ENCODE data around the gene MPP2.
"Not testable (repeated sequence)": the region's sequence is repeated elsewhere in the genome, so short reads cannot be mapped to it uniquely, and the experiment has no call there.

The MPP2 gene

DNA sequence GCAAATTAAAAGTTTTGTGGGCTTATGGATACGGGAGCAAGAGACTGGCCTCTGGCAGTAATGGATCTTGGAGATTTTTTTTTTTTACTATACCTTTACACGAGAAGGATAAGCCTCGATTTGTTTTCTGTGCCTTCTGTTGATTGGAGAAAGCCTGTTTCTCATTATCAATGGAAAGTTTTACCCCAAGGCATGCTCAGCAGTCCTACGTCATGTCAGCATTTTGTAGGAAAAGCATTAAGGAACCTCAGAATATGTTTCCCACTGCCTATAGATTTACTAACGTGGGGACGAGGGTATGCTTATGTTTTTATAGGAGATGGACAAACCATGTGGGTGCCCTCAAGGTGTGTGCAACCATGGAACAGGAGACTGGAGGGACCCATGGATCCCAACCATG, 33.5 kb downstream of the MPP2 start:
- DNase-seq, result no peak

DNA sequence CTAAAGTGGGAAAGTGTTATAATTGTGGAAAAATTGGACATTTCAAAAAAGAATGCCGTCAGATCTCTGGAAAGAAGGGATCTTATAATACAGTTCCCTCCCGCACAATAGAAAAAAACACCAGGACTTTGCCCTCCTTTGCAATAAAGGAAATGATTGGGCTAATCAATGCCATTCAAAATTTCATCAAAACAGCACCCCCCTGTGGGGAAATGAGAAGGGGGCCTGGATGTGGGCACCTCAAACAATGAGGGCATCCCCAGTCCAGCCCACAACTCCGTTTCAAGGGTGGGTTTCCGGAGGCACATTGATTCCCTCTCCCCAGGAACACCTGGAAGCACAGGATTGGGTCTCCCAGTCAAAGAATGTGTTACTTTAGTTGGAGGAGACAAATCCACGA, 34.2 kb downstream of the MPP2 start:
- DNase-seq, result no peak

DNA sequence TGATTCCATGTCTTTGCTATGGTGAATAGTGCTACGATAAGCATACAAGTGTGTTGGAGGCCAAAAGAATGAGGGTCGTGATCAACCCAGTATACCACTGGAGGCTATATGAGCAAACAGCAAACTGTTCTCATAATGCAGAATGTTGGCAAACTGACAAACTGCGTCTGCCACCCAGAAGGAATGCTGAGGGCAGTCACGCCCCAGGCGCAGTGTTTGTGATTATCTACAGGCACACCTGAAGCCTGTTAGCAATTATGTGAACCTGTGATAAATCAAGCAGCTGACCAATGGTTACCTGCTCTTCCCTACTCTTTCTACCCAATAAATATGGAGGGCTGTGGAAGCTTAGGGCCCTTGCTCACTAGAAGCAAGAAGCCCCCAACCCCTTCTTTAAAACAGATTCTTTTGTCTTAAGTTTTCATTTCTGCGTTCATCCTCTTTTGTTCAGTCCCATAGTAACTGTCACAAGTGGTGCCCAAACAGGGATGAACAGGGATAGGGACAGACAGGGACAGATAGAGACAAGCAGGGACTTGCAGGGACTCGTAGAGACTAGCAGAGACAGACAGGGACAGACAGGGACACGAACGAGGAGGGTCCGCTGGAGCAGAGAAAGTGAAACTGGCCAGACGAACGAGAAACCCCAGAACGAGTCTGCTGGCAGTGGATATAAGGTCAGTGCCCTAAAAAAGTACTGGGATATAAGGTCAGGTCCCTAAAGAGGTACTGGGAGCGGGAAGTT, 35.2 kb downstream of the MPP2 start:
- DNase-seq, result no peak

DNA sequence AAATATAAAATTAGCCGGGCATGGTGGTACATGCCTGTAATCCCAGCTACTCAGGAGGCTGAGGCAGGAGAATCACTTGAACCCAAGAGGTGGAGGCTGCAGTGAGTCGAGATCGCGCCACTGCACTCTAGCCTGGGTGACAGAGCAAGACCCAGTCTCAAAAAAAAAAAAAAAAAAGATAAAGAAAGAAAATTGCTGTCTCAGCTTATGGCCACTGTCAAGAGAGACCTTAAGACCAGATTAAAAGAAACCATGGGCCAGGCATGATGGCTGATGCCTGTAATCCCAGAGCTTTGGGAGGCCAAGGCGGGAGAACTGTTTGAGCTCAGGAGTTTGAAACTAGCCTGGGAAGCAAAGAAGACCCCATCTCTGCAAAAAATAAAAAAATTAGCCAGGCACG, 38.3 kb downstream of the MPP2 start:
- DNase-seq, result not testable (repeated sequence)

DNA sequence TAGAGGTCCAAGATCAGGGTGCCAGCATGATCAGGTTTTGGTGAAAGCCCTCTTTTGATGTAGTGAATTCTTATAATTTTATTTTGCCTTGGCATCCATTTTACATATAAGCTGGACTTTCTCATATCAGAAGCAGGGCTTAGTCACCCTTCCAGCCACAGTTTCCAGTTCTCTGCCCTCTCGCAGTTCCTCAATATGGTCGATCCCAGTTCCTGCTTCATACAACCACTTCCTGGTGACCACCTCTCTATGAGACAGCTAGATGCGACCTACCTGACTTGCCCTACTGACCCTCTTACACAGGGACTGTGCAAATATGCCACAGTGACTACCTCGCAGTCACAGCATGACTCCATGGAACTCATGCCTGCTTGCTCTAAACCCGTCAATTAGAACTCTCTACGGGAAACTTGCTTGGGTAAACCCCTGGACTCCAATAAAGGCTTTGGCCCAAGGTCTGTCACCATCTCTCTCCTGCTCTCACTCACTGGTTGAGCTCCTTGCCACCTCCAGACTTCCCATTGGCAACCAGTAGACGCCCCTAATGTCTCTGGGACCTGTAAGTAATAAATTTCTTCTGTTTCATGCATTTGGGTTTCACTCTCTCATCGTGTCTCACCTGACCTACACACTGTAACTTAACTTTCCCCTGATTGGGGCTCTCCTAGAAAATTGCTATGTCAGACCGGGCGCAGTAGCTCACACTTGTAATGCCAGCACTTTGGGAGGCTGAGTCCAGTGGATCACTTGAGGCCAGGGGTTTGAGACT, 38.9 kb downstream of the MPP2 start:
- DNase-seq, result no peak

DNA sequence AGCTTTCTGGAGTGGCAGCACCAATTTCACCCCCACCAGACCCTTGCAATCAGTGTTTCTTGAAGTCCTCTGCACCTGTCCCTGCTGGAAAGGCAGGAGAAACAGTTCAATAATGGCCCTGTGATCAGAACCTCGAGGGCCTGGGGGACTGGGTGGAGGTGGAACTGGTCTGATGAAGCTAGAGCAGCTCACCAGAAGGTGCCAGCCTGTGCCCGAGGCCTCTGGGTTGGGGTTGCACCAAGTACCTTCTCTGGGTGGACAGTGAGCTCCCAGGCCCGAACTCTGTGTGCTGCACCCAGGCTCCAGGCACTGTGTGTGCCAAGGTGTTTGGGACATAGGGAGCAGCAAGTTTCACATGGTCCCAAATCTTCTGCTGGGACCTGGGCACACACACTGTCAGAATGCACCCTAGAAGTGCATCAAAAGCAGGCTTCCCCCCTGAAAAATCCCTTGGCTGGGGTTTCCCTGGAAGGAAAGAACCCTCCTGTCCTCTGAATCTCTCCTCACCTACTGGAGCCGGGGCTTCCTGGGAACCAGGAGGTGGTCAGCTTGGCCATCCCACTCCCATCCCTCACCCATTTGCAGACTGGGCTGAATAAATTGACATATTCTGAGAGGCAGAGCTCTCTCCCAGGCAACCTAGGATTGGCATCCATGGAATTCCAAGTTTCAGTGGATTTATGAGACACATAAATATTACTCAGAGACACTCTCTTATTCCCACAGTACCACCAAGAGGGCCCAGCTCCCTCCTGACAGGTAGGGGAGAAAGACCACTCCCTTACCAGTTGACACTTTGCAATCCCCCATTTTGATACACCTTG, 43.0 kb downstream of the MPP2 start:
- DNase-seq, result no peak

DNA sequence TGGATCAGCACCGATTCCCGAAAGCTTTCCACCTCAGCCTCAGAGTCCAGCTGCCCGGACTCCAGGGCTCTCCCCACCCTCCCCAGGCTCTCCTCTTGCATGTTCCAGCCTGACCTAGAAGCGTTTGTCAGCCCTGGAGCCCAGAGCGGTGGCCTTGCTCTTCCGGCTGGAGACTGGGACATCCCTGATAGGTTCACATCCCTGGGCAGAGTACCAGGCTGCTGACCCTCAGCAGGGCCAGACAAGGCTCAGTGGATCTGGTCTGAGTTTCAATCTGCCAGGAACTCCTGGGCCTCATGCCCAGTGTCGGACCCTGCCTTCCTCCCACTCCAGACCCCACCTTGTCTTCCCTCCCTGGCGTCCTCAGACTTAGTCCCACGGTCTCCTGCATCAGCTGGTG, 45.4 kb downstream of the MPP2 start:
- DNase-seq, result no peak

DNA sequence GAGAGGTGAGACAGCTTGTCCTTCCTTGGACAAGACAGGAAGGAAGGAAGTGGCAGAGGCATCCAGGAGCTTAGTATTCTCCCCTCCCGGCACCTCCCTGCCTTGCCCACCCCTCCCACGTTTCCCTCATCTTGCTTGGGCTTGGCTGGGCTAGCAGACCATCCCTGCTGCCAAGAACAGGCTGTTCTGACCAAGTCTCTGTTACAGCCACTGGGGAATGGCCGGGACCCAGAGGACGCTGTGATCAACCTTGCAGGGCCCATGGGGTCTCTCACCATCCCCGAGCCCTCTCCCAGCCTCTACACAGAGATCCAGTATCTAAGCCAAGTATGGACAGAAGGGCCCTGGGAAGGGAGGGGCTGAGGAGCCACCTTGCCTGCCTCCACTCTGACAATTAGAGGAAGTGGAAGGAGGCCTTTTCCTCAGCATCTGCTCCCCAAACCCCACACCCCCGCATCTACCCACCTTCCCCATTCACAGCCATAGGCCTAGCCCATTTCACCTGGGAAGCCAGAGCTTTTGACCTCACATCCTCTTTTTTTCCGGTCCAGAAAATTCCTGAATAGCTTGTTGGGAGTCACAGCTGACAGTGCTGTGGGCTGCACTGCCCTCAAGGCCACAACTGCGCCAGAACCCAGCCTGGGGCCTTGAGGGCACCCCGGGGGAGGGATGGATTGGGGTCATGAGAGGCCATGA, 46.3 kb downstream of the MPP2 start:
- no peak for DNase-seq

DNA sequence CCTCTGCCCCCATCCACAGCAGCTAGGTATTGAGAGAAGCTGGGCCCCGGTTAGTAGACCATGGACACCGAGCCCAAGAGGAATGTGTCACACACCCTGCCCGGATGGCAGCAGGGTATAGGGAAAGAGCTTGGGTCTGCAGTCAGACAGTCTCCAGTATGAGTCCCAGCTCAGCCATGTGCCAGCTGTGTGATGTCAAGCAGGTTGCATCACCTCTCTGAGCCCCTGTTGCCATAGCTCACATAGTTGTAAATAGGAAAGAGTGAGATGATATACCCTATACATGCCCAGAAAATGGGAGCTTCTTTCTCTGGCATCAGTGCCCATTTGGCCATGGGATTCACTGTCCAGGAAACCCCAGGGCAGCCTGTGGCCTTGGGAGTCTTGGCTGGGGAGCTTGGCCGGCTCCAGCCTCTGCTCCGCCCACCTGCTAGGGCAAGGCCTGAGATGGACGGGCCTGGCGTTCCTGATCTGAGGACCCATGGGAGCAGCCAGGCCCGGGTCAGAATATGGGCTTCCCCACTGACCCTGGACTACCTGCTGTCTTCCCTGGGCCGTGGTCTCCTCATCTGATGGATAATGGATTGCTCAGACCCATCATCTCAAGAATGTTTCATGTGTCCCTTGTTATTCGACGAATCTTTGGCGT, 47.1 kb downstream of the MPP2 start:
- DNase-seq, result no peak

DNA sequence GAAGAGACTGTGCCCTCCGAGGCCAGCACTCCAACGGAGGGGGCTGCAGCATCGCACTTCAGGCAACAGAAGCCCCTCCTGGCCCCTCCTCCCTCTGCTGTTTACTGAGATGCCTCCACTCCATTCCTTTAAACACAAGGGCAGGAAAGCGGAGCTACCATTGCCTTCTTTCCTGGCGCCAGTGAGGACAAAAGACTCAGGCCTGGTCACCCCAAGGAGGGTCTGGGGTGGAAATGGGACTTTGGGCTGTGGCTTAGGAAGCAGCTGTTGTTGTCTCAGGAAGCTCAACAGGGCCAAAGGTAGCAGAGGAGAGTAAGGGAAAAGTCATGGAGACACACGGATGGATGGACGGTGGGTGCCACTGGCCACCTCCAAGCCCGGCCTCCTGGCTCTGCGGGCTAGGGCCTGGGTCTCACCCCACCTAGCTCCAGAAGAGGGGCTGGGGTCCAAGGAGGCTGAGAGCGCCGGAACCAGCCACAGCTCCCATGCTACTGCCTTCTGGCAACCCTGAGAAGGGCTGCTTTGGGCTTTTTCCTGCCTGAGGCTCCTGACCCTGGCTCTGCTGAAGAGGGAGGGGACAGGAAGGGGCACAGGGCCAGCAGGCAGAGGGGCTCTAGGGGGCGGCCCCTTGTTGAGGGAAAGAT, 49.3 kb downstream of the MPP2 start:
- DNase-seq, result no peak

DNA sequence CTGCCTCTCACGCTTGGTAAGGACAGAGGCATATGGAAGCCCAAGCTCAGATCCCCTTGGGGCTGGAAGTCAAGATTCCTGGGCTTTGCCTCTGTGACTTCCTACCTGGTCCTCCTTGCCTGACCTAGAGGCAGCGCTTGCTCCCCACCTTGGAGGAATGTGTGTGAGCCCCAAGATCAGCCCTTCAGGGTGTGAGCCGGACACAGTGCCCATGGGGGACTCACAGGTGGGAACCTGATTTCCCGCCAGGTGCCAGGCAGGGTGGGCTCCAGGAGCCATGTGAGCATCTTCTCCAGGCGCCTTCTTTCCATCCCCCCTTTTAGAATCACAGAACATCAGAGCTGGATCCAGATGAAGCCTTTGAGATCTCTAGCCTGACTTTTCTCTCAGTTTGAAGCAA, 50.2 kb downstream of the MPP2 start:
- DNase-seq, result peak; percentile 19

DNA sequence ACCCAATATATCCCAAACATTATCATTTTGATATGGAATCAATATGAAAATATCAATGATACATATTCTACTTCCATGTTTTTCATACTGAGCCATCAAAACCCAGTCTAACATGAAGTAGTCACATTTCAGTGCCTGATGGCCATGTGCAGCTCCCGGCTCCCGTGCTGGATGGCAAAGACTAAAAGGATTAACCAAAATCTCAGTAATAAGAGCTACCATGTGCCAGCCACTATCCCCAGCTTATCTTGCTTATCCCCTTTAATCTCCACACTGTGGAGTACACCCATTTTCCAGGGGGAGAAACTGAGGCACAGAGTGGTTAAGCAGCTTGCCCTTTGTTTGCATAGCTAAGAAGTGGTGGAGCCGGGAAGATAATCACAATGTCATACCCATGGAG, 51.2 kb downstream of the MPP2 start:
- no peak for DNase-seq

DNA sequence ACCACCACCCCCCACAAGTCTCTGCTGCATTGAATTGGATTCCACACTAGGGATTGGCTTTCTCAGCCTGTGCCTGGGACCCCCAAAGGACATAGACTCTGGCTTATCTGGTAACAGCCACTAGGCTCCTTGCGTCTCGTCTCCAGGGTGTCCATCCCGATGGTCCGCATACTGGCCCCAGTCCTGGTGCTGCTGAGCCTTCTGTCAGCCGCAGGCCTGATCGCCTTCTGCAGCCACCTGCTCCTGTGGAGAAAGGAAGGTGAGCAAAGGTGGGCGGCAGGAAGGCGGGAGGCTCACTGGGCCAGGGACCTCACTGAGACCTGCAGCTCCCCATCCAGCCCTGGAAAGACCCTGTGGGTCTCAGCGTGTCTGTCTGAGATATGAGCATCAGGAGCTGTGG, 52.3 kb downstream of the MPP2 start:
- no peak for DNase-seq

DNA sequence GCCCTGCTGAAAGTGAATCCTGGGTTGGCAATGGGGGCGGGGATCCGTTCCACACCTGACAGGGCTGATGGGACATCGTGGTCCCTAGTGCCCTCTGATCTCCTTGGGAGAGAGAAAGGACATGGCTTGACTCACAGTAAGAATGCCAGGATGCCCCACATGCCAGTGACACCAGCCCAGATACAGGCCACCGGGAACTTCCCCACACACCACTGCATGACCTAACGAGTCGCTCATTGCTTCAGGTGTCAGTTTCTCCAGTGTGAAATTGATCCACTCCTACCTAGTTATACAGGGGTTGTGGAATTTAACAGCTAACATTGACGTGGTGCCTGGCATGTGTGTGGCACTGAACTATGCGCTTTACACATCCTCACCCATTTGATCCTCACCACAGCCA, 52.8 kb downstream of the MPP2 start:
- no peak for DNase-seq

DNA sequence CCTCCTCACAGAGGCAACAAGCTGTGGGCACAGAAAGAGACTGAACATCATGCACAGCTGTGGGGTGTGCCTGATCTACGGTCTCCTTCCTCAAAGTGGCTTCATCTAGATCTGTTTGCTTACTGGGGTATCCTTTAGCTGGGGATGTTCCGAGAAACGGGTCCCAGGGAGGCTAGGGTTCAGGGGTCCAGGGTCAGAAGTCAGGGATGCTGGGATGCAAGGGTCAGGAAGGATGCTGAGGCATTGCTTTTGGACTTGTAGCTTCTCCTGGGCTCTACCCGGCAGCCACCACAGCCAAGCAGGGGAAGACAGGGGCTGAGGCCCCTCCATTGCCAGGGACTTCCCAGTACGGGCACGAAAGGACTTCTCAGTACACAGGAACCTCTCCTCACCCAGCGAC, 53.8 kb downstream of the MPP2 start:
- DNase-seq, result no peak

DNA sequence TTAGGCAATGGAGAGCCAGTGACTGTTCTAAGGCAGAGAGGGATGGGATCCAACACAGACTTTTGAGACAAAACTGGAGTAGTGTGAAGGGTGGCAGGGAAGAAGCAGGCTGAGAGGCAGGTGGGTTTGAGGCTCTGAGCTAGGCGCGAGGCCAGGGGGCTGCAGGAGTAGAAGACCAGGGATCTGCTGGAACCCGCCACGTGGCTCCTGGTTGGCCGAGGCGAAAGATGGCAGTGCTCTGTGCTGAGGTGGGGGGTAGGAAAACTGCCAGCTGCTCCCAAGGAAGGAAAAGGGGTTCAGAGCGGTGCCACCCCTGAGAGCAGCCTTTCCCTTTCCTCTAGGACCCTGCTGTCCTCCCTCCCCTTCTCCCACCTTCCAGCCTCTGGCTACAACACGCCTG, 54.8 kb downstream of the MPP2 start:
- DNase-seq, result no peak

DNA sequence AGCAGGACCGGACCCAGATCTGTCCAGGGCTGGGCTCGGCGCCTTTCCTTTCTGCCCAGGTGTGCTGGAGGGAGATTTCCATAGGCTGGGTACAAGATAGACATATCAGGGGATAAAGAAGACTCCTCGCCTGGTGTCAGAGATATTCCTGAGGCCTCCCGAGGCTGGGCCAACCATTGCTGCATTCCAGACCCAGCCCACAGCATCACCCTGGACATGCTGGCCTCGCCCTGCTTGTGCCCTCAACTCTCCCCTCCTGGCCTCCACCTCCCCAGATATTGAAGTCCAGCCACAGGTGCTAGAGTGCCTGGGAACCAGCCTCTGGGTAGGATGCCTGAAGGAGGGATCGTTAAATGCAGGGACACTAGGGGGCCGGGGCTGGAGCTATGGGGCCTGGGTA, 58.2 kb downstream of the MPP2 start:
- DNase-seq, result no peak

DNA sequence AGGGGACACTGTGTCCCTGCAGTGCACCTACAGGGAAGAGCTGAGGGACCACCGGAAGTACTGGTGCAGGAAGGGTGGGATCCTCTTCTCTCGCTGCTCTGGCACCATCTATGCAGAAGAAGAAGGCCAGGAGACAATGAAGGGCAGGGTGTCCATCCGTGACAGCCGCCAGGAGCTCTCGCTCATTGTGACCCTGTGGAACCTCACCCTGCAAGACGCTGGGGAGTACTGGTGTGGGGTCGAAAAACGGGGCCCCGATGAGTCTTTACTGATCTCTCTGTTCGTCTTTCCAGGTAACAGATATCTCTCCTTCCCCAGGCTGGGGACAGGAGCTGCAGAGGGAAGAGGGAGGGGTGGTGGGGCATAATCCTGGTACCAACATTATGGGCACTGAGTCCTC, 58.7 kb downstream of the MPP2 start:
- no peak for DNase-seq

DNA sequence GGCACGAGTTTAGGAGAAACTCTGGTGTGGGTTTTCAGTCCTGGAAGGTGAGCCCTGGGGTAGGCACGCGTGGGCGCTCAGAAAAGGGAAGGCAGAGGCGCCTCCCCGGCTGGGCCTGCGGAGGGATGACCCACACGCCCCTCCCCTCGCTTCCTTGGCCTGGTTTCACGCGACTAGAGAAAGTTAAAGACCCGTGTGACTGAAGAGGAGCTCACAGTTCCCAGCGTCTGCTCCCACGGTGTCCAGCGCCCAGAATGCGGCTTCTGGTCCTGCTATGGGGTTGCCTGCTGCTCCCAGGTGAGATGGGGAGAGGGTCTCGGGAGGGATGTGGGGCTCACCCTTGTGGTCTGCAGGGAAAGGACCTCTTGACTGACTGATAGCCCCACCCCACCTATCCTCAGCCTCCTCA, 60.4 kb downstream of the MPP2 start, which contains the start of gene CD300LG:
Gene CD300LG (plus strand): TSS at position 214 of the 409 bp plus-strand sequence. CDS start 41 bp downstream, at position 255.
- peak; percentile 21 for DNase-seq

DNA sequence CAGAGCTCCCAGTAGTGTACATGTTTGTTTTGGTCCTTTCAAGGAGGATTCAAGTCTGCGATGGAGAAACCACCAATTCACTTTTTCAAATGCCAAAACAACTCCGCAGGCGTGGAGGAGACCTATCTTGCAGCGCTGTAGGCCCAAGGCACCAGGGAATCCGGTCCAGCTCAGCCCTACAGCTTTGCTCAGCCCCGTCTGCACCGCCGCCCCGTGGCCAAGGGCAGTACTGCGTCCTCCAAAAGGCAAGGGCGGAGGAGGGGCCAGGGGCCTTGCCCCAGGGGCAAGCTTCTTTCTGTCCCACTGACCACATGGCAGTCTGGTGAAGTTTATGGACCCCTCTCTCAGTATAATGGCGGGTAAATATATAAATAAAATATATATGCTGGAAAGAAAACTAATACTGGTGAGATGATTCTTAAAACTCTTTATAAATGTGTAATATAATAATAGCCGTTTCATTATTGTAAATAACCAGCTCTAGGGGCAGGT, 61.1 kb downstream of the MPP2 start:
- DNase-seq, result peak; percentile 91

DNA sequence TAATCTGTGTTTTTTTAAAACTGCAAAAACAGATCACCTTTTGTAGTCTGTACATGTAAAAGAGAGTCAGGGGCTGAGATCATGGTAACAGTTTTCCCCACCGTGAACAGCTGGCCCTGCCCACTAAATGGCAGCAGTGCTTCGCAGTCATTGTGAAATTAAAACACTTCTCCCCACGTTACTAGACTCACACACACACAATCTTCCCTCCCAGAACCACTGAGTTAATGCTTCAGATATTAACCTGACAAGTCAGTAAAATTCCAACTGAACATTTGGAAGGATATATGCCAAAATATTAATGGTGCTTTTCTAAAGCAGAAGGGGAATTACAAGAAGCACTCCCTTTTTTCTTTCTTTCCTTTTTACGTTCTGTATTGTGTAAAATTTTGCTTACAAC, 61.6 kb downstream of the MPP2 start:
- no peak for DNase-seq

DNA sequence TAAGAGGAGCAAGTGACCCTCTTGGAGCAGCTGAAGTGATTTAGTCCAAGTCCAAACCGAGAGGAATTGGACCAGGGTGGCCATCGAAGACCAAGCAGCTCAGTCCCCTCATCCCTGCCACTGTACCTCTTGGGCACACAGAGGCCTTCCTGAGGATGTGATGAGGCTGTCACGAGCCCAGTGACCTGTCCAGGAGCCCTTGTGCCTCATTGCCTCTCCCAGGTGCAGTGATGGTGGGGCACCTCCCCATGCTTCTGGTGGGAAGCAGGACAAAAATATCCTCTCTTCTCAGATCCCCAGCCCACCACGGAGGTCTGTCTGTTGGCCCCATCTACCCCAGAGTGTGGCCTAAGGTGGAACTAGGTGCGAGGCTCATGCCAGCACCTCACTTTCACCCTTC, 63.1 kb downstream of the MPP2 start:
- DNase-seq, result no peak

All from DMS53 (cell line).